ENCODE measurements around the gene ABHD3.
"Not testable (repeated sequence)": the region's sequence is repeated elsewhere in the genome, so short reads cannot be mapped to it uniquely, and the experiment has no call there.

ABHD3 gene, protein sequence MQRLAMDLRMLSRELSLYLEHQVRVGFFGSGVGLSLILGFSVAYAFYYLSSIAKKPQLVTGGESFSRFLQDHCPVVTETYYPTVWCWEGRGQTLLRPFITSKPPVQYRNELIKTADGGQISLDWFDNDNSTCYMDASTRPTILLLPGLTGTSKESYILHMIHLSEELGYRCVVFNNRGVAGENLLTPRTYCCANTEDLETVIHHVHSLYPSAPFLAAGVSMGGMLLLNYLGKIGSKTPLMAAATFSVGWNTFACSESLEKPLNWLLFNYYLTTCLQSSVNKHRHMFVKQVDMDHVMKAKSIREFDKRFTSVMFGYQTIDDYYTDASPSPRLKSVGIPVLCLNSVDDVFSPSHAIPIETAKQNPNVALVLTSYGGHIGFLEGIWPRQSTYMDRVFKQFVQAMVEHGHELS

DNA sequence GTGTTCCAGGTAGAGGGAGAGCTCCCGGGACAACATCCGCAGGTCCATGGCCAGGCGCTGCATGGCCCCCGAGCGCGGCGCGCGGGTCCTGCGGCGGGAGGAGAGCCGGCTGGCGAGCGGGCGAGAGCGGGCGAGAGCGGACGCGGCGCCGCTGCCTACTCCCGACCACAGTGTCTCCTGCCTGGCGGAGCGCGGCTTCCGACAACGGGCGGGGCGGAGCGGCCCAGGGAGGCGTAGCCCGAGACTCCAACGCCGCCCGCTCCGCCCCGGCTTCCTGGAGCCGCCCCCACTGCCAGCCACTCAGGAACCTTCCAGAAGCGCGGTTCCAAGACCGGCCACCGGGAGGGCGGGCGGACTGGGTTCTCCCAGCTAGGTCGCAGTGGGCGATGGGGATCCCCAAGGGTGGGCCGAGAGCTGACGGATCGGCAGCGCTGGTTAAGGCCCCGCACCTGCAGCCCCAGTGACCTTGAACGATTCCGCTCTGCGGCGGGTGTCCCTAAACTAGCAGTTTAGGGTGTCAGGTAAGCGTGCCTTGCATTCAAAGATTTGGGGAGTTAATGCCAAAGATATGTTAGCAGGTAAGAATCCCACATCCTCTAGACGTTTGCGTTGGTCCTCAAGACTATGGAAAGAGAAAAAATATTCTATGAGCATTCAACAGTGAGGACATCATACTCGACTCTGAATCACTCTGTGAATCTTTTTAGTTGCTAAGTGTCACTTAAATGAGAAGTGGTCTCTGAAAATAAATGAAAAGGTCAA, at the start of gene ABHD3:
Gene ABHD3, minus strand, starts transcription at position 172 of the 762 bp plus-strand sequence. Its CDS starts 109 bp downstream, at position 63.
- peaks cover 16% of the 10 kb centered on the region for H3K4me1 Mint-ChIP-seq
- no peaks in the 10 kb centered on the region for H3K36me3 Mint-ChIP-seq
- peak within 1 kb of the TSS; percentile 96 for H3K4me3 Mint-ChIP-seq
- no peaks in the 10 kb centered on the region for H3K9me3 Mint-ChIP-seq
- peak; percentile 98 for ATAC-seq
- H3K27me3 Mint-ChIP-seq: no peaks in the 10 kb centered on the region
- peak within 1 kb of the TSS; percentile 82 for H3K27ac Mint-ChIP-seq

DNA sequence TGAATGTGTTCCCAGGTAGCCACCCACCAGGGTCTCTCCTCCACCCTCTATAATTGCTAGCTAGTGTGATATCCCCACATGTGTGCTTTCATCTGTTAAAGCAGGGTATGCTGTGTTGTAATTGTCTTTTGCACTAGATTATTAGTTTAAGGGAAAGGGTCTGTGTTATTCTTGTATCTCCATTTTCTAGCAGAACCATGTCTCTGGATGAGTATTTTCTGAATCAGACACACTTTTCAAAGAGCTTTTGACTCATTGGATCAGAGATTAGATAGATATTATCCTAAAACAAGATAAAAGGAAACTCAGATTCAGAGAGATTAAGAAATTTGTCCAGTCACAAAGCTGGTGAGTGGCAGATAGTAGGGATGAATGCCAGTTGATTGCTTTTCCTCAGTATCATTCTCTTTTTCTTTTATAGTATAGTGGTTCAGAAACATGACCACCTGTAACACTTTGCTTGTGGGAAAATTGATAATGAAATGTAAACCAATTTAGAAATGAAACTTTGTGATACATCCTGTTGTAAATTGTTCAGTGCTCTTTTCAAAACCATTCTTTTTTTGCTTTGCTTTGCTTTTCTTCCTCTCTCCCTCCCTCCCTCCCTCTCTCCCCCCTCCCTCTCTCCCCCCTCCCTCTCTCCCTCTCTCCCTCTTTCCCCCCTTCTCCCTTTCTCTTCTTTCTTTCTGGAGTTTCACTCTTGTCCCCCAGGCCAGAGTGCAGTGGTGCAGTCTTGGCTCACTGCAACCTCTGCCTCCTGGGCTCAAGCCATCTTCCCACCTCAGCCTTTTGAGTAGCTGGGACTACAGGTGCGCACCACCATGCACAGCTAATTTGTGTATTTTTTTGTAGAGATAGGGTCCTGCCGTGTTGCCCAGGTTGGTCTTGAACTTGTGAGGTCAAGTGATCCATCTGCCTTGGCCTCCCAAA, 43.5 kb upstream of the ABHD3 start:
- Mint-ChIP-seq H3K4me3 (no peak overlapping the region), H3K9me3 (no peaks in the 10 kb centered on the region), H3K27me3 (no peaks in the 10 kb centered on the region), H3K36me3 (peaks cover 5% of the 10 kb centered on the region), H3K4me1 (peaks cover 40% of the 10 kb centered on the region), H3K27ac (no peak overlapping the region)
- ATAC-seq: no peak

DNA sequence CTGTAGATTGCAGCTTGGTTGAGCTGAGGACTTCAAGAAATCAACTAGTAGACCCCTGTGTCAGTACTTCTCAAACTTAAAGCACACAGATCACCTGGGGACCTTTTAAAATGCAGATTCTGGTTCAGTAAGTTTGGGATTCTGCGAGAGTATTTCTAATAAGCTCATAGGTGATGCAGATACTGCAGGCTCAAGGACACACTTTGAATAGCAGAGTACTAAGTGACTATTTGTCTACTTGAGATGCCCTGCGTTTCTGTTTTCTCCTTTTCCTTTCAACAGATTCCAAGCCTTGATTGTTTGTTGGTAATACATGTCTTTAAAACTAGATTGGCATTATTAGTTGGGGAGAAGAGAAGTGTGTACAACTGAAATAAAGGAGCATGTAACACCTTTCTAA, 42.7 kb upstream of the ABHD3 start:
- no peak overlapping the region for H3K4me3 Mint-ChIP-seq
- H3K36me3 Mint-ChIP-seq: peaks cover 5% of the 10 kb centered on the region
- no peaks in the 10 kb centered on the region for H3K27me3 Mint-ChIP-seq
- H3K4me1 Mint-ChIP-seq: peaks cover 46% of the 10 kb centered on the region
- ATAC-seq: no peak
- H3K9me3 Mint-ChIP-seq: no peaks in the 10 kb centered on the region
- no peak overlapping the region for H3K27ac Mint-ChIP-seq

DNA sequence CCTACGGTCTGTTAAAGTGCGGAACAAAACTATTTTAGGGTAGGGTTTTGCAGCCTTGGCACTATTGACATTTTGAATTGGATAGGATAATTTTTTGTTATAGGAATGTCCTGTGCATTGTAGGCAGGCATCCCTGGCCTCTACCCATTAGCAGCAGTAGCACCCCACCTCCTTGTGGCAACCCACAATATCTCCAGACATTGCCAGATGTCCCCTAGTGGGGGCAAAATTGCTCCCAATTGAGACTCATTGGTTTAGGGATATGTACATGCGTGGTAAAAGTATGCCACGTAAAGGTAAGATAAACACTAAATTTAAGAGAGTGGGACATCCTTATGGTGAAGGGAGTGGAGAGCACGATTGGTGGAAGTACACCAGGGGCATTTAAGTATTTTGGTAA, 40.7 kb upstream of the ABHD3 start:
- no peaks in the 10 kb centered on the region for H3K36me3 Mint-ChIP-seq
- no peak overlapping the region for H3K4me3 Mint-ChIP-seq
- ATAC-seq: no peak
- H3K27ac Mint-ChIP-seq: no peak overlapping the region
- H3K9me3 Mint-ChIP-seq: no peaks in the 10 kb centered on the region
- no peaks in the 10 kb centered on the region for H3K27me3 Mint-ChIP-seq
- H3K4me1 Mint-ChIP-seq: peaks cover 52% of the 10 kb centered on the region

DNA sequence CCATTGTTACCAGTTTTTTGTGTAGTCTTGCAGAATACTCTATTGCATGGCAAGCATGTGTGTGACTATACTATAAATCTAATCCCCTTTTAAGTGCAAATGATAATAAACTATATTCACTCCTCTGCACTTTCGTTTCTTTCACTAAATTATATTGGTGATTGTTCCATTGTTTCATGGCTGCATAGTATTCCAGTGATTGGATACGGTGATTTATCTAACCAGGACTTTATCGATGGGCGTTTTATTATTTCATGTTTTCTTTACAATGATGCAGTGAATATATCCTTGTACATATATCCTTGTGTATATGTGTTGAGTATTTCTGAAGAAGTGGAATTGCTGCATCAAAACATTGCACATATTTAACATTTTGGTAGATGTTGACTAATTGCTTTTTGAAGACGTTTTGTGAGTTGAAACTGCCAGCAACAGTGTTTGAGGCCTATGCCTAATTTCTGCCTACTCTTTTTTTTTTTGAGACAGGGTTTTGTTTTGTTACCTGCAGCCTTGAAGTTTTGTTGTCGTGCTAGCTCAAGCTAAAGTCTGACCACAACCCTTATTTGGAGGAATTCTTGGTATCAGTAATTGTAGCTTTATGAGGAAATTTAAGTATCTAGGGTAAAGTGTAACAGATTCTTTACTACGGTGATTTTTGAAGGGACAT, 38.7 kb upstream of the ABHD3 start:
- Mint-ChIP-seq H3K27me3 (no peaks in the 10 kb centered on the region), H3K27ac (no peak overlapping the region), H3K9me3 (no peaks in the 10 kb centered on the region), H3K36me3 (no peaks in the 10 kb centered on the region), H3K4me3 (no peak overlapping the region), H3K4me1 (peaks cover 54% of the 10 kb centered on the region)
- ATAC-seq: no peak

DNA sequence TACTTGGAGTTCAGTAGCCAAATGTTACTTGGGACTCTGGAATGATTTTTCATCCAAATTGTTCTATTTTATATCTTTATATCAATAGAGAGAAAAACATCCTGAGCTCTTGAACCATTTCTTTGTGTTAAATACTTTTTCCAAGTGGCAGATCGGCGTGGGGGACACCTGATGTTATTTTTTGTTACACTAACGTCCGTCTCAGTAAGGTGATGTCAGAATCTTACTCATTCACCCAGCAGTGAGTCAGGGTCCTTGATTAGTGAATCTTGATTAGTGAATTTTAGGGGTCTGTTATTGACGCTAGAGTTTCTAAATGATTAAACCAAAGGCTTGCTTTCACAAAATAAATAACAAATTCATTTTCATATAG, 37.7 kb upstream of the ABHD3 start:
- Mint-ChIP-seq H3K27me3 (no peaks in the 10 kb centered on the region), H3K4me3 (peak overlapping the region; percentile 83), H3K9me3 (no peaks in the 10 kb centered on the region), H3K36me3 (no peaks in the 10 kb centered on the region), H3K4me1 (peaks cover 44% of the 10 kb centered on the region), H3K27ac (peak overlapping the region; percentile 64)
- no peak for ATAC-seq

DNA sequence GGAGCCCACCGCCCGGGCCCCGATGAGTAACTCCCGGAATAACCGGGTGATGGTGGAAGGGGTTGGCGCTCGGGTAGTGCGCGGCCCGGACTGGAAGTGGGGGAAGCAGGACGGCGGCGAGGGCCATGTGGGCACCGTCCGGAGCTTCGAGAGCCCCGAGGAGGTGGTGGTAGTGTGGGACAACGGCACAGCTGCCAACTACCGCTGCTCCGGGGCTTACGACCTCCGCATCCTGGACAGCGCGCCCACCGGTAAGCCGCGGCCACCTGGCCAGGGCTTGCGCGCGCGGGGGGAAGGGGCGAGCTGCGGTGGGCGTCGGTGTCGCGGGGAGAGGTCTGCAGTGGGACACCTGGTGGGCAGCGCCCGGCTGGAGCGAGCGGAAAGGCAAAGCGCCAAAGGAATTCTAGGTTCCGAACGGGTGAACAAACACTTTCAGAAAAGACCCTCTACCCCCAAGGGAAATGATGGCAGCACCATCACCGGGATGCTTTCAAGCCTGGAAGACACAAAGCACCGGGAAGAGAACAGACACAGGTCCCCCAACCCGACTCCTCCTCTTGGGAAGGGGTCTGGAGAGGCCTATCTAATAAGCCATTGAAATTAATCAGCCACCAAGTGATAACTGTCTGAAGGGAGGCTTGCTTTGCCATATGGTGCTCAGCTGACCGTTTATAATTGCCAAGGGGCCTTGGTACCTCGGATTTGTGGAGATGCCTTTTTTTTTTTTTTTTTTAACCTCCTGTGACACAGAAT, 37.2 kb upstream of the ABHD3 start:
- Mint-ChIP-seq H3K4me3 (peak overlapping the region; percentile 83), H3K9me3 (no peaks in the 10 kb centered on the region), H3K27ac (peak overlapping the region; percentile 64), H3K27me3 (no peaks in the 10 kb centered on the region), H3K36me3 (peaks cover under 1% of the 10 kb centered on the region), H3K4me1 (peaks cover 44% of the 10 kb centered on the region)
- peak; percentile 25 for ATAC-seq

DNA sequence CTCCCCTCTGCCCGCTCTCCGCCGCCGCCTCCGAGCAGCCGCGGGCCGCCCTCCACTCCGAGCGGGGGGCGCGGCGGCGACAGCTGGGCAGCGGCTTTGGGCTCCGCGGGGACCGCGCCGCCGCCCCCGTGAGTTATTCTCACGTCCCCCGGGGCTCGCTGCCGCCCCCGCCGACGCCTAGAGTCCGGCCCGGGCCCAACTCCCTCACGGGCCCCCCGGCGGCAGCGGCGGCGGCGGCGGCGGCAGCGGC, 36.7 kb upstream of the ABHD3 start:
- peaks cover 3% of the 10 kb centered on the region for H3K9me3 Mint-ChIP-seq
- peaks cover 6% of the 10 kb centered on the region for H3K36me3 Mint-ChIP-seq
- peaks cover 40% of the 10 kb centered on the region for H3K4me1 Mint-ChIP-seq
- peak overlapping the region; percentile 97 for H3K27ac Mint-ChIP-seq
- peak overlapping the region; percentile 83 for H3K4me3 Mint-ChIP-seq
- H3K27me3 Mint-ChIP-seq: no peaks in the 10 kb centered on the region
- no peak for ATAC-seq

DNA sequence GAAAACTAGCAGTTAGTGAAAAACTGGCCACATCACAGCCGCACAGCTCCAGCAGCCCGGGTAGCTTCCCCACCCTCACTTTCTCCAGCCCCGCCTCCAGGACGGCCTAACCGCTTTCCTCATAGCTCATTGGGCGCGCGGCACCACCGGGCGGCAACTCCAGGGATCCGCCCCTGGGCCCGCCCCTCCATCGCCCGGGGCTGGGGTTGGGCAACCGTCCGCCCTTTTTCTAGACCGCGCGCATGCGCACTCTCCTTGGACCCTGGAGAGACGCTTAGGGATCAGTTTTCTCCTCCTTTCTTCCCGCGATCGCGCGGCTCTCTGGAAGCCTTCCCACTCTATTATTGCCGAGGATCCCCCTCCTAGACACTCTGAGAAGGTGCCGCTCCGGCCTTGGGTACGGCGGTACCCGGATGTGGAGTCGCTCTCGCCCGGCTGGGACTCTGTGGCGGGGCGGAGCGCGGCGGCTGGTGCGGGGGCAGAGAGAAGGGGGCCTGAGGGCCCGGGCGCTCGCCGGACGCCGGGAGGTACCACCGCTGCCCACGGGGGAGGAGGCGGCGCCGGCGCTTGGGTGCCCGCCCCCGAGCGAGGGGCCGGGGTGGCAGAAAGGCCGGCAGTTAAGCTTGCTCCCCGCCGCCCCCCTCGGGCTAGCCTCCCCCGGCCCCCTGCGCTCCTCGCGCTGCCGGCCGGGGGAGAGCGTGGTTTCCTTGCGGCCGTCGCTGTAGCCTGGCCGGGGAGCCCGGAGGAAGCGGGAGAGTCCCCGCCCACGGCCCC, 36.2 kb upstream of the ABHD3 start, which contains the start of gene MIB1:
Gene MIB1, plus strand, starts transcription at position 255 of the 774 bp plus-strand sequence. CDS start 792 bp downstream, outside the sequence.
- peak; percentile 99 for ATAC-seq
- Mint-ChIP-seq H3K4me1 (peaks cover 36% of the 10 kb centered on the region), H3K9me3 (peaks cover 3% of the 10 kb centered on the region), H3K27me3 (no peaks in the 10 kb centered on the region), H3K4me3 (peak within 1 kb of the TSS; percentile 100), H3K36me3 (peaks cover 6% of the 10 kb centered on the region), H3K27ac (peak within 1 kb of the TSS; percentile 97)

DNA sequence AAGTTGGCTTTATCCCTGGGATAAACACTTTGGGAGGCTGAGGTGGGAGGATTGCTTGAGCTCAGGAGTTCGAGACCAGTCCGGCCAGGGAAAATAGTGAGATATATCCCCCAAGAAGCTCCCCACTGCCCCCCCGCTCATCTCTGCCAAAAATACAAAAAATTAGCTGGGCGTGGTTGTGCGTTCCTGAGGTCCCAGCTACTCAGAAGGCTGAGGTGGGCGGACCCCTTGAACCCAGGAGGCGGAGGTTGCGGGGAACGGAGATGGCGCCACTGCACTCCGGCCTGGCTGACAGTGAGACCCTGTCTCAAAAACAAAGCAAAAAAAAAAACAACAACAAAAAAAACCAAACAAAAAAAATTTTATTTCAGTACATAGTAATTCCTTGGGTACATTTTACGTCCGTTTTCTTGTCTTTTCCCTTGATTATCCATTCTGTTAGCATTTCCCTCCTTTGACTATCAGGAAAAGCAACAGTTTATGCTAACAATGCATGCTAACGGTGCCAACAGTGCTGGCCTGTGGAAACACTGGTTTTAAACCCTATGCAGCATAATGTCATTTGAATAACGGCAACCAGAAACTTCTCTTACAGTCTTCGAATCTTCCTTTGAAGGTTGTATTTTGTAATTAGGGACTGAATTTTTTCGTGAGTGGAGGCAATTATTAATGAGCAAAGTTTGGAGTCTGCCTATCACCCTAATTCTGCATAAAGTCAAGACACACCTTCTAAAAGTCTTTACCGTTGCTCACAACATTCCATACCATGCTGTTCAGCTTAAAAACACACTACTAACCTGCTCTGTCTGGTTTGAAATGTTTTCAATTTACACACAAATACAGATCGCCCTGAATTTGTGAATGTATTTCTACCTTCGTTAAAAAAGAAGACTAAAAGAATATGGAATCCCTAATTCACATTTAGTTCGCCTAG, 35.3 kb upstream of the ABHD3 start:
- peaks cover 3% of the 10 kb centered on the region for H3K9me3 Mint-ChIP-seq
- peaks cover 36% of the 10 kb centered on the region for H3K4me1 Mint-ChIP-seq
- H3K4me3 Mint-ChIP-seq: peak overlapping the region; percentile 100
- H3K36me3 Mint-ChIP-seq: peaks cover 6% of the 10 kb centered on the region
- ATAC-seq: peak; percentile 1
- H3K27me3 Mint-ChIP-seq: no peaks in the 10 kb centered on the region
- peak overlapping the region; percentile 97 for H3K27ac Mint-ChIP-seq

DNA sequence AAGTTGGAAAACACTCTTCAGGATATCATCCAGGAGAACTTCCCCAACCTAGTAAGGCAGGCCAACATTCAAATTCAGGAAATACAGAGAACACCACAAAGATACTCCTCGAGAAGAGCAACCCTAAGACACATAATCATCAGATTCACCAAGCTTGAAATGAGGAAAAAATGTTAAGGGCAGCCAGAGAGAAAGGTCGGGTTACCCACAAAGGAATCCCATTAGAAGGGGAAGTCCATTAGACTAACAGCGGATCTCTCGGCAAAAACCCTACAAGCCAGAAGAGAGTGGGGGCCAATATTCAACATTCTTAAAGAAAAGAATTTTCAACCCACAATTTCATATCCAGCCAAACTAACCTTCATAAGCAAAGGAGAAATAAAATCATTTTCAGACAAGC, 32.4 kb upstream of the ABHD3 start:
- H3K27me3 Mint-ChIP-seq, H3K4me3 Mint-ChIP-seq, H3K36me3 Mint-ChIP-seq, H3K9me3 Mint-ChIP-seq, ATAC-seq, H3K27ac Mint-ChIP-seq: not testable (repeated sequence)
- H3K4me1 Mint-ChIP-seq: peaks cover 15% of the 10 kb centered on the region

DNA sequence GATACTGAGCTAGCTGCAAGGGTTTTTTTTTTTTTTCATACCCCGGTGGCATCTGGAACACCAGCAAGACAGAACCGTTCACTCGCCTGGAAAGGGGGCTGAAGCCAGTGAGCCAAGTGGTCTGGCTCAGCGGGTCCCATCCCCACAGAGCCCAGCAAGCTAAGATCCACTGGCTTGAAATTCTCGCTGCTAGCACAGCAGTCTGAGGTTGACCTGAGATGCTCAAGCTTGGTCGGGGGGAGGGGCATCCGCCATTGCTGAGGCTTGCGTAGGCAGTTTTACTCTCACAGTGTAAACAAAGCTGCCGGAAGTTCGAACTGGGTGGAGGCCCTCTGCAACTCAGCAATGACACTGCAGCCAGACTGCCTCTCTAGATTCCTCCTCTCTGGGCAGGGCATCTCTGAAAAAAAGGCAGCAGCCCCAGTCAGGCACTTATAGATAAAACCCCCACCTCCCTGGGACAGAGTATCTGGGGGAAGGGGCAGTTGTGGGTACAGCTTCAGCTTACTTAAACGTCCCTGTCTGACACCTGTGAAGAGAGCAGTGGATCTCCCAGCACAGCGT, 31.0 kb upstream of the ABHD3 start:
- ATAC-seq: no peak
- Mint-ChIP-seq H3K9me3 (peaks cover 3% of the 10 kb centered on the region), H3K27ac (no peak overlapping the region), H3K36me3 (peaks cover 6% of the 10 kb centered on the region), H3K4me1 (peaks cover 9% of the 10 kb centered on the region), H3K27me3 (peaks cover 10% of the 10 kb centered on the region), H3K4me3 (no peak overlapping the region)
